Heart left ventricle (tissue), 16 donors: ENCODE data around the gene SNAP29. TPM values are rescaled to one million over a fixed set of nuclear protein-coding genes. Genes with fewer than 3 reads are reported as not detected.
"Not testable (repeated sequence)": the region's sequence is repeated elsewhere in the genome, so short reads cannot be mapped to it uniquely, and the experiment has no call there.

ENCODE experiments used
- ATAC-seq, 4 donors: fragments of 200-7000 bp; cut with Tn5 transposase; one replicate each; pipeline ENCODE4 v1.9.1; 2020 to 2022; ENCODE audit warnings: moderate library complexity in 4 of 4, mild to moderate bottlenecking in 3 of 4, moderate number of reproducible peaks in 1 of 4
- DNase-seq, 5 donors: peaks; one replicate each; pipeline ENCODE4 v3.0.0-alpha.2; 2020
- H3K27ac ChIP-seq, 12 donors: fragments of 200-600 bp; sonication (generic) in 4 of 12; one replicate each; pipeline versions ENCODE4 v1.5.0 to v1.8.0; 2016 to 2022; ENCODE audit warnings: mild to moderate bottlenecking in 2 of 12
- H3K27me3 ChIP-seq, 9 donors: fragments of 200-600 bp; sonication (generic) in 2 of 9; one replicate each; pipeline versions ENCODE4 v1.5.1 to v1.8.0; 2016 to 2022; ENCODE audit warnings: mild to moderate bottlenecking in 3 of 9
- H3K36me3 ChIP-seq, 9 donors: fragments of 200-600 bp; sonication (generic) in 2 of 9; one replicate each; pipeline versions ENCODE4 v1.5.0 to v1.8.0; 2018 to 2022; ENCODE audit warnings: mild to moderate bottlenecking in 2 of 9
- H3K4me1 ChIP-seq, 12 donors: fragments of 200-600 bp; sonication (generic) in 4 of 12; one replicate each; pipeline versions ENCODE4 v1.5.0 to v1.8.0; 2016 to 2022; ENCODE audit warnings: mild to moderate bottlenecking in 3 of 12
- H3K4me3 ChIP-seq, 12 donors: fragments of 200-600 bp; sonication (generic) in 4 of 12; one replicate each; pipeline versions ENCODE4 v1.5.0 to v1.8.0; 2017 to 2022; ENCODE audit warnings: mild to moderate bottlenecking in 9 of 12, moderate library complexity in 4 of 12
- H3K9me3 ChIP-seq, 12 donors: fragments of 200-600 bp; sonication (generic) in 4 of 12; one replicate each; pipeline versions ENCODE4 v1.5.0 to v1.8.0; 2016 to 2022; ENCODE audit warnings: mild to moderate bottlenecking in 1 of 12
- POLR2A ChIP-seq, 2 donors: fragments of 450-650 bp; IDR thresholded peaks; one replicate each; pipeline ENCODE4 v1.6.1; 2017; ENCODE audit warnings: antibody characterized with exemption in 2 of 2, mild to moderate bottlenecking in 2 of 2, moderate library complexity in 2 of 2
- WGBS, 4 donors: extraction: QIAGEN DNeasy Blood & Tissue Kit in 2 of 4; methylation state at CpG; one replicate each; pipeline versions ENCODE4 v1.1.5 to v1.1.7; 2013 to 2018; 5-methylcytosine and 5-hydroxymethylcytosine counted together
- intact Hi-C, 10 donors: fragments of 100-400 bp; cut with DNase I; formaldehyde crosslinking; loops; one replicate each; pipeline versions ENCODE4 v1.11.1 to v1.14.2; 2022
- polyA plus RNA-seq, 2 donors: library from polyadenylated mRNA; stranded (reverse); fragments of 200-250 nt; gene quantifications; one replicate each; pipeline ENCODE4 v1.2.3, GENCODE V29; 2013
- total RNA-seq, 9 donors: library from RNA; depleted of rRNA in 2 of 9; stranded (reverse); fragments of >200 nt in 2 of 9; fragmentation: NEBNext Ultra II Directional in 3 of 9; extraction: Animal tissue kit (Norgen Biotek cat#: 25700) in 3 of 9; gene quantifications; one replicate each; pipeline versions ENCODE4 v1.1.0 to v1.2.4, GENCODE V29; 2016 to 2023
- TF ChIP-seq, protein P1 (sequence below), 12 donors: fragments of 200-600 bp; sonication (generic) in 4 of 12; IDR thresholded peaks; one replicate each; pipeline versions ENCODE4 v1.5.0 to v1.8.0; 2018 to 2022; ENCODE audit warnings: antibody characterized with exemption in 12 of 12, mild to moderate bottlenecking in 5 of 12
- donor health status: ischemic (EF 13 %, LVEDD 7.1; RV severe dilation, severe dysfunction).
- donor health status: healthy with polysubstance abuse.
- donor health status: DM: no; HTN: yes; CAD: no.
- donor health status: DM: no; HTN: no; CAD: no.
- donor health status: ischemic (EF 25% LVEDD 6.9; RV normal size, moderate dysfunction).
- donor health status: ischemic (EF 25% LVEDD 5.7; RV mildly dilated, moderate dysfunction).
- donor health status: healthy.
- donor health status: DM: yes; HTN: yes; CAD: no.
- donor health status: ischemic (EF 35%, LVEDD 5.7; RV mildly dilated, moderate dysfunction).
- donor health status: nonischemic (EF 11% LVEDD 7.7; RV severe dilation, severe dysfunction).
- donor health status: DM: yes; HTN: yes; CAD: no.
- donor health status: PGD.
- donor health status: ischemic (EF 29% LVEDD 5.4; RV normal size, mild dysfunction).
- donor health status: nonischemic (EF 23%, LVEDD 6.1; RV moderate dilation, normal function).

The SNAP29 gene
- total and polyA plus RNA-seq, 11 donors, result 10.5 to 38.7 (median 26.1) TPM

GRCh38 chr22:20904980-20905355 is 46.2 kb downstream of the SNAP29 start:
- 67 to 77% (median 74%) methylated on average over 3 of the region's 3 CpGs for WGBS, 4 donors
- ATAC-seq (no peak), DNase-seq (no peak)
- TF ChIP-seq POLR2A (IDR thresholded peaks at IDR 0.05), result no peak
- TF ChIP-seq, protein P1, sequence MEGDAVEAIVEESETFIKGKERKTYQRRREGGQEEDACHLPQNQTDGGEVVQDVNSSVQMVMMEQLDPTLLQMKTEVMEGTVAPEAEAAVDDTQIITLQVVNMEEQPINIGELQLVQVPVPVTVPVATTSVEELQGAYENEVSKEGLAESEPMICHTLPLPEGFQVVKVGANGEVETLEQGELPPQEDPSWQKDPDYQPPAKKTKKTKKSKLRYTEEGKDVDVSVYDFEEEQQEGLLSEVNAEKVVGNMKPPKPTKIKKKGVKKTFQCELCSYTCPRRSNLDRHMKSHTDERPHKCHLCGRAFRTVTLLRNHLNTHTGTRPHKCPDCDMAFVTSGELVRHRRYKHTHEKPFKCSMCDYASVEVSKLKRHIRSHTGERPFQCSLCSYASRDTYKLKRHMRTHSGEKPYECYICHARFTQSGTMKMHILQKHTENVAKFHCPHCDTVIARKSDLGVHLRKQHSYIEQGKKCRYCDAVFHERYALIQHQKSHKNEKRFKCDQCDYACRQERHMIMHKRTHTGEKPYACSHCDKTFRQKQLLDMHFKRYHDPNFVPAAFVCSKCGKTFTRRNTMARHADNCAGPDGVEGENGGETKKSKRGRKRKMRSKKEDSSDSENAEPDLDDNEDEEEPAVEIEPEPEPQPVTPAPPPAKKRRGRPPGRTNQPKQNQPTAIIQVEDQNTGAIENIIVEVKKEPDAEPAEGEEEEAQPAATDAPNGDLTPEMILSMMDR (IDR thresholded peaks at IDR 0.05), result no peak
- no peak overlapping the region for H3K4me3 ChIP-seq
- H3K9me3 ChIP-seq, result no peaks in the 10 kb centered on the region
- H3K36me3 ChIP-seq, result no peaks in the 10 kb centered on the region
- H3K4me1 ChIP-seq, result peaks cover 0 to 13% (median 0%) of the 10 kb centered on the region in 12 donors
- H3K27ac ChIP-seq, result no peak overlapping the region
- H3K27me3 ChIP-seq, result no peaks in the 10 kb centered on the region
- intact Hi-C loops, result no loop called here

- Histone ChIP-seq H3K9me3 (no peaks in the 10 kb centered on the region), H3K36me3 (no peaks in the 10 kb centered on the region), H3K4me3 (no peak overlapping the region), H3K27ac (no peak overlapping the region), H3K27me3 (no peaks in the 10 kb centered on the region), H3K4me1 (peaks cover 0 to 13% (median 0%) of the 10 kb centered on the region in 12 donors)
- ATAC-seq (no peak), DNase-seq (no peak)
- TF ChIP-seq, protein P1 (IDR thresholded peaks at IDR 0.05), result no peak
- TF ChIP-seq POLR2A (IDR thresholded peaks at IDR 0.05), result no peak
- intact Hi-C loops, result no loop called here
- 68 to 89% (median 75%) methylated on average over 4 of the region's 4 CpGs for WGBS, 4 donors
Observed at GRCh38 chr22:20905415-20906386, 46.9 kb downstream of the SNAP29 start.

DNA sequence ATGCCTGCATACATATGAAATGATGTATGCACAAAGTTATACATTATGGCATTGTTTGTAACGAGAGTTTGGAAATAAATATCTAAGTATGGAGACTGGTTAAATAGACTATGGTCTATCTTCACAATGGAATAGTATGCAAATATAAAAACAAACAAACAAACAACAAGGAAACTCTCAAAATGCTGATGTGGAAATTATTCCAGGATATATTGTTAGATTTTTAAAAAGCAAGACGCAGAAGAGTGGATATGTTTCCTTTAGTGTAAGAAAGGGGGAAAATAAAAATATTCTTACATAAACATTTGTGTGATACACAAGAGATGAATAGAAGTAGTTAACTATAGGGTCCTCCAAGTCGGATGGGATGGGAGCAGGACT is 47.6 kb downstream of the SNAP29 start:
- H3K36me3 ChIP-seq, result no peaks in the 10 kb centered on the region
- no peaks in the 10 kb centered on the region for H3K27me3 ChIP-seq
- H3K9me3 ChIP-seq, result no peaks in the 10 kb centered on the region
- peaks cover 0 to 13% (median 0%) of the 10 kb centered on the region in 12 donors for H3K4me1 ChIP-seq
- TF ChIP-seq POLR2A (IDR thresholded peaks at IDR 0.05), result no peak
- TF ChIP-seq, protein P1 (IDR thresholded peaks at IDR 0.05), result no peak
- no peak overlapping the region for H3K4me3 ChIP-seq
- no peak overlapping the region for H3K27ac ChIP-seq
- ATAC-seq (no peak), DNase-seq (no peak)
- intact Hi-C loops, result no loop called here
- WGBS, 4 donors, result 73 to 84% (median 82%) methylated on average over 3 of the region's 3 CpGs

DNA sequence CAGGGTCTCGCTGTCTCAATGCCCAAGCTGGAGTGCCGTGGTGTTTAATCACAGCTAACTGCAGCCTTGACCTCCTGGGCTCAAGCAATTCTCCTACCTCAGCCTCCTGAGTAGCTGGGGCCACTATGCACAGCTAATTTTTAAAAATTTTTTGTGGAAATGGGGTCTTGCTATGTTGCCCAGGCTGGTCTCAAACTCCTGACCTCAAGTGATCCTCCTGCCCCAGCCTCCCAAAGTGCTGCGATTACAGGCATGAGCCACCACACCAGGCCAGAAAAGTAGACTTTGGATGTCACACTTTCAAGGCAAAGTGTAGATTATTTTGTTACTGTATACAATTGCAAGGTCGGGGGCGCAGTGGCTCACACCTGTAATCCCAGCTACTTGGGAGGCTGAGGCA is 49.9 kb downstream of the SNAP29 start:
- not testable (repeated sequence) for ATAC-seq

More for the DNA sequence above, 49.9 kb downstream of the SNAP29 start:
- H3K4me1 ChIP-seq, result peaks cover 0 to 13% (median 0%) of the 10 kb centered on the region in 12 donors
- DNase-seq, H3K27ac ChIP-seq, intact Hi-C loops, H3K4me3 ChIP-seq, H3K9me3 ChIP-seq, H3K27me3 ChIP-seq, H3K36me3 ChIP-seq: not testable (repeated sequence)
- WGBS, 4 donors, result 94 to 95% (median 94%) methylated on average over 5 of the region's 5 CpGs
